T-helper 1 cell treated with Interleukin-12 subunit alpha and Interleukin-12 subunit beta and Interleukin-4 antibody, amounts not matched to agents 30 μg/mL and 1 μg/mL, for 36 hours (primary cell): ENCODE results near the gene RPL13.

ENCODE experiments used
- H3K27ac Mint-ChIP-seq: one replicate; pipeline ENCODE4 v1.8.0; 2021; ENCODE audit warnings: mild to moderate bottlenecking, mixed read lengths
- H3K27me3 Mint-ChIP-seq: one replicate; pipeline ENCODE4 v1.8.0; 2021; ENCODE audit warnings: low read depth, mixed read lengths
- H3K36me3 Mint-ChIP-seq: one replicate; pipeline ENCODE4 v1.8.0; 2021; ENCODE audit warnings: low read depth, mixed read lengths
- H3K4me1 Mint-ChIP-seq: one replicate; pipeline ENCODE4 v1.8.0; 2021; ENCODE audit warnings: low read depth, mixed read lengths
- H3K4me3 Mint-ChIP-seq: one replicate; pipeline ENCODE4 v1.8.0; 2021; ENCODE audit warnings: mild to moderate bottlenecking, moderate library complexity, mixed read lengths
- H3K9me3 Mint-ChIP-seq: one replicate; pipeline ENCODE4 v1.8.0; 2021; ENCODE audit warnings: mixed read lengths

The RPL13 gene

GRCh38 chr16:89536886-89537548 is 23.5 kb upstream of the RPL13 start:
- Mint-ChIP-seq H3K36me3 (peaks cover 23% of the 10 kb centered on the region), H3K4me3 (no peak overlapping the region), H3K27ac (no peak overlapping the region), H3K9me3 (no peaks in the 10 kb centered on the region), H3K4me1 (peaks cover 11% of the 10 kb centered on the region), H3K27me3 (no peaks in the 10 kb centered on the region)

DNA sequence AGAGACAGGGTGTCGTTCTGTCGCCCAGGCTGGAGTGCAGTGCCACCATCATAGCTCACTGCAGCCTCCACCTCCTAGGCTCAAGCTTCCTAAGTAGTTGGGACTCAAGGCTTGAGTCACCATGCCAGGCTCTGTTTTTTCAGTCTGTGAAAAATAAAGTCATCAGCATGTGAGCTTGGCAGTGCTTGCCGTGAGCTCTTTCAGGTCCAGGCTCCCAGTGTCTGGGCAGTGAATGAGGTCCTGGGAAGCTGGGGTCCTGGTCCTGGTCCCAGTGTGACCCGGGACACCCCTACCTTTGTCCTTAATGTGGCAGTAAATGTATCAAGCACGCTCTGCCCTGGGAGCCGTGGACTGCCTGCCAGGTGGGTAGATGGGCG is 22.9 kb upstream of the RPL13 start:
- Mint-ChIP-seq H3K4me1 (peaks cover 11% of the 10 kb centered on the region), H3K4me3 (no peak overlapping the region), H3K36me3 (peaks cover 20% of the 10 kb centered on the region), H3K9me3 (no peaks in the 10 kb centered on the region), H3K27ac (no peak overlapping the region), H3K27me3 (no peaks in the 10 kb centered on the region)

DNA sequence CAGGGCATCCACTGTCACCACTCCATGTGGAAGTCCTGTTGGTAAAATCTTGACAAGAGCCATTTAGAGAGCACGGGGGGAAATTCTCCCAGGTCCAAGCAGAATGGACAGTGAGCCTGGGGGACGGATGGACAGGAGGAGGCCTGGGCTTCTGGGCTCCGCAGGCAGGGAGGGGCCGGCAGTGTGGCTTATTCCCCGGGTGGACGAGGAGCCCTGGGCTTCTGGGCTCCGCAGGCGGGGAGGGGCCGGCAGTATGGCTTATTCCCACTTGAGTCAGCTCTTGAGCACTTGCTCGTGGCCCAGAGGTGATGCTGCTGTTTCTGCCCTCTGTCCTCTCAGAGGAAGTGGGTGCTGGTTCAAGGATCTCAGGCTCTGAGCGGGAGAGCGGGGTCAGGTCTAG is 22.2 kb upstream of the RPL13 start:
- no peaks in the 10 kb centered on the region for H3K27me3 Mint-ChIP-seq
- no peak overlapping the region for H3K4me3 Mint-ChIP-seq
- H3K27ac Mint-ChIP-seq = no peak overlapping the region
- H3K4me1 Mint-ChIP-seq = peaks cover 11% of the 10 kb centered on the region
- no peaks in the 10 kb centered on the region for H3K9me3 Mint-ChIP-seq
- peaks cover 20% of the 10 kb centered on the region for H3K36me3 Mint-ChIP-seq

- H3K4me3 Mint-ChIP-seq = no peak overlapping the region
- no peaks in the 10 kb centered on the region for H3K27me3 Mint-ChIP-seq
- H3K36me3 Mint-ChIP-seq = peaks cover 3% of the 10 kb centered on the region
- no peaks in the 10 kb centered on the region for H3K9me3 Mint-ChIP-seq
- H3K27ac Mint-ChIP-seq = no peak overlapping the region
- no peaks in the 10 kb centered on the region for H3K4me1 Mint-ChIP-seq
Observed at GRCh38 chr16:89540557-89540956, 19.9 kb upstream of the RPL13 start.

GRCh38 chr16:89541792-89542191 is 18.7 kb upstream of the RPL13 start:
- Mint-ChIP-seq H3K27me3 (no peaks in the 10 kb centered on the region), H3K9me3 (no peaks in the 10 kb centered on the region), H3K4me3 (no peak overlapping the region), H3K36me3 (peaks cover 2% of the 10 kb centered on the region), H3K4me1 (no peaks in the 10 kb centered on the region), H3K27ac (no peak overlapping the region)

GRCh38 chr16:89544113-89544512 is 16.4 kb upstream of the RPL13 start:
- Mint-ChIP-seq H3K36me3 (peaks cover 6% of the 10 kb centered on the region), H3K4me3 (no peak overlapping the region)

DNA sequence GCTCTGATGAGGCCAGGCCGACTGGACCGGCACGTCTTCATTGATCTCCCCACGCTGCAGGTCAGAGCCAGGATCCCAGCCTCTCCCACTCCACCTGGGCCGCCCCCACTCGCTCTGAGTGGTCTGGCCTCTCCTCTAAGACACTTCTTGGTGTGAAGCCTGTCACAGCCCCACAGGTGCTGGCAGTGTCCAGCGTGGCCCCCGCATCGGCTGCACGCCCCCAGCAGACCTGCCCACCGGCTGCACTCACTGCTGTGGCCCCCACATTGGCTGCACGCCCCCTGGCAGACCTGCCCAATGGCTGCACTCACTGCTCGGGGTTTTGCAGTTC is 15.8 kb upstream of the RPL13 start:
- Mint-ChIP-seq H3K9me3 (no peaks in the 10 kb centered on the region), H3K4me1 (peaks cover 10% of the 10 kb centered on the region), H3K4me3 (no peak overlapping the region), H3K27ac (no peak overlapping the region), H3K36me3 (peaks cover 11% of the 10 kb centered on the region), H3K27me3 (no peaks in the 10 kb centered on the region)

More at GRCh38 chr16:89544113-89544512, 16.4 kb upstream of the RPL13 start:
- Mint-ChIP-seq H3K27ac (no peak overlapping the region), H3K4me1 (peaks cover 6% of the 10 kb centered on the region), H3K27me3 (no peaks in the 10 kb centered on the region), H3K9me3 (no peaks in the 10 kb centered on the region)

GRCh38 chr16:89545044-89545830 is 15.2 kb upstream of the RPL13 start:
- H3K4me3 Mint-ChIP-seq = no peak overlapping the region
- H3K27me3 Mint-ChIP-seq = no peaks in the 10 kb centered on the region
- H3K36me3 Mint-ChIP-seq = peaks cover 11% of the 10 kb centered on the region
- H3K4me1 Mint-ChIP-seq = peaks cover 10% of the 10 kb centered on the region
- H3K27ac Mint-ChIP-seq = no peak overlapping the region
- H3K9me3 Mint-ChIP-seq = no peaks in the 10 kb centered on the region

- Mint-ChIP-seq H3K4me3 (no peak overlapping the region), H3K36me3 (peaks cover 11% of the 10 kb centered on the region), H3K27me3 (no peaks in the 10 kb centered on the region), H3K27ac (no peak overlapping the region), H3K4me1 (peaks cover 10% of the 10 kb centered on the region), H3K9me3 (no peaks in the 10 kb centered on the region)
Observed at GRCh38 chr16:89545831-89546574, 14.5 kb upstream of the RPL13 start.

GRCh38 chr16:89546781-89547180 is 13.7 kb upstream of the RPL13 start:
- Mint-ChIP-seq H3K4me3 (no peak overlapping the region), H3K4me1 (peaks cover 10% of the 10 kb centered on the region), H3K9me3 (no peaks in the 10 kb centered on the region), H3K27ac (no peak overlapping the region), H3K27me3 (no peaks in the 10 kb centered on the region), H3K36me3 (peaks cover 11% of the 10 kb centered on the region)

- peaks cover 11% of the 10 kb centered on the region for H3K36me3 Mint-ChIP-seq
Observed at GRCh38 chr16:89547291-89547690, 13.2 kb upstream of the RPL13 start.

DNA sequence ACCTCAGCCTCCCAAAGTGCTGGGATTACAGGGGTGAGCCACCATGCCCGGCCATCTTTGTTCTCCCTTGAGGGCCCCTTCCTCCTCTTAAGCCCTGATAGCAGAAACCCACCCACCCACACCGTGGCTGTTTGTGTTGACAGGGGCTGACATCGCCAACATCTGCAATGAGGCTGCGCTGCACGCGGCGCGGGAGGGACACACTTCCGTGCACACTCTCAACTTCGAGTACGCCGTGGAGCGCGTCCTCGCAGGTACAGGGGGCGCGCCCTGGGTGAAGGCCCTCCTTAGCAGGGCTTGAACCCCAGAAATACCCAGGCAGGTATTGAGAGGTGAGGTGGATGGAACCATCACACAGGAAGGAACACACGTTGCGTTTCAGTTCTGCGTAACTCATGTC is 12.6 kb upstream of the RPL13 start:
- Mint-ChIP-seq H3K27ac (no peak overlapping the region), H3K36me3 (peaks cover 13% of the 10 kb centered on the region)

More at GRCh38 chr16:89547291-89547690, 13.2 kb upstream of the RPL13 start:
- no peaks in the 10 kb centered on the region for H3K9me3 Mint-ChIP-seq
- peaks cover 10% of the 10 kb centered on the region for H3K4me1 Mint-ChIP-seq
- no peaks in the 10 kb centered on the region for H3K27me3 Mint-ChIP-seq
- H3K4me3 Mint-ChIP-seq = no peak overlapping the region
- no peak overlapping the region for H3K27ac Mint-ChIP-seq

GRCh38 chr16:89548344-89549006 is 12.0 kb upstream of the RPL13 start:
- Mint-ChIP-seq H3K27ac (peak overlapping the region; percentile 52), H3K9me3 (no peaks in the 10 kb centered on the region), H3K27me3 (no peaks in the 10 kb centered on the region), H3K36me3 (peaks cover 13% of the 10 kb centered on the region), H3K4me1 (peaks cover 10% of the 10 kb centered on the region), H3K4me3 (no peak overlapping the region)

More for the DNA sequence above, 12.6 kb upstream of the RPL13 start:
- Mint-ChIP-seq H3K9me3 (no peaks in the 10 kb centered on the region), H3K27me3 (no peaks in the 10 kb centered on the region), H3K4me3 (no peak overlapping the region), H3K4me1 (peaks cover 10% of the 10 kb centered on the region)

DNA sequence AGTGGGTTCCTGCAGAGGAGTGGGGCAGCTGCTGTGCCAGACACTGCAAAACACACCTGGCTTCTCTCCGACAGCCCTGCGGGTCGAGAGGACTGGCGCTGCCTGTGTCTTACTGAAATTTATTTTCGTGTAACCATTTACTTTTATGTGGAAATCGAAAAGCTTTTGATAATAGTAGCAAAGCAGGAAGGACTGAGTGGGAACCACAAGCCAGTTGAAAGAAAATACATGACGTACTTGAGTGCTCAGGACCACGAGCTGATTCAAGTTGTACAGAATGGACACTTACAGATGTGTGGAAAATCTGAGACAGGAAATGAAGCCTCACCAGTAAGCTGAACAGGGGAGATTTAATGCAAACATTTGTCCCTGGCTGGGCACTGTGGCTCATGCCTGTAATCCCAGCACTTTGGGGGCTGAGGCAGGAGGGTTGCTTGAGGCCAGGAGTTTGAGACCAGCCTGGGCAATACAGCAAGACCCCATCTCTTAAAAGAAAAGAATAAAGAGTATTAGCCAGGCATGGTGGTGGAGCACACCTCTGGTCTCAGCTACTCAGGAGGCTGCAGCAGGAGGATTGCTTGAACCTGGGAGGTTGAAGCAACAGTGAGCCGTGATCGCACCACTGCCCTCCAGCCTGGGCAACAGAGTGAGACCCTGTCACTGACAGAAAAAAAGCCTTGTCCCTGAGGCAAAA is 11.3 kb upstream of the RPL13 start:
- Mint-ChIP-seq H3K36me3 (peaks cover 13% of the 10 kb centered on the region), H3K27me3 (no peaks in the 10 kb centered on the region), H3K27ac (peak overlapping the region; percentile 81), H3K4me1 (peaks cover 10% of the 10 kb centered on the region), H3K9me3 (no peaks in the 10 kb centered on the region), H3K4me3 (peak overlapping the region; percentile 21)
